ENCODE data around the gene USP13. TPM values are rescaled to one million over a fixed set of nuclear protein-coding genes. Genes with fewer than 3 reads are reported as not detected.

The USP13 gene
- total and polyA plus RNA-seq, 2 of the 13 experiments (the other 11 are each of a cell fraction or from before 2014, with no cell fraction given), result 15.9 to 36.7 TPM

- TF ChIP-seq ZBTB38 (CRISPR knock-in tag; IDR thresholded peaks at IDR 0.05) (peak; percentile 47; the same call in 1 of the 2 replicates), ZNF282 (IDR thresholded peaks at IDR 0.05; ENCODE audit: partially characterized antibody) (no peak), ZBTB46 (CRISPR knock-in tag; IDR thresholded peaks at IDR 0.05; ENCODE audit: borderline replicate concordance) (no peak), THAP11 (CRISPR knock-in tag; IDR thresholded peaks at IDR 0.05) (0 out of 2 replicates have a peak, but pooled peaks have one; percentile 24), ZBTB3 (CRISPR knock-in tag; IDR thresholded peaks at IDR 0.05; ENCODE audit: borderline replicate concordance, low read depth) (no peak), KLF15 (CRISPR knock-in tag; IDR thresholded peaks at IDR 0.05; ENCODE audit: borderline replicate concordance) (no peak), KLF9 (CRISPR knock-in tag; IDR thresholded peaks at IDR 0.05; ENCODE audit: low read depth) (no peak), CREM (IDR thresholded peaks at IDR 0.05) (peak; percentile 47; the same call in 1 of the 2 replicates), CREM (CRISPR knock-in tag; IDR thresholded peaks at IDR 0.05) (no peak), ZNF609 (CRISPR knock-in tag; IDR thresholded peaks at IDR 0.05; ENCODE audit: borderline replicate concordance) (no peak), ZNF33A (CRISPR knock-in tag; IDR thresholded peaks at IDR 0.05; ENCODE audit: borderline replicate concordance) (no peak), SRSF4 (IDR thresholded peaks at IDR 0.05; ENCODE audit: low read depth, low read length, poor library complexity, severe bottlenecking) (no peak), ZC3H4 (CRISPR knock-in tag; IDR thresholded peaks at IDR 0.05; ENCODE audit: borderline replicate concordance) (no peak), ZBTB42 (CRISPR knock-in tag; IDR thresholded peaks at IDR 0.05) (no peak), ZNF326 (CRISPR knock-in tag; IDR thresholded peaks at IDR 0.05; ENCODE audit: borderline replicate concordance) (no peak), HDAC1 (CRISPR knock-in tag; IDR thresholded peaks at IDR 0.05) (peak; percentile 83), SAP130 (CRISPR knock-in tag; IDR thresholded peaks at IDR 0.05; ENCODE audit: low read depth) (peak; percentile 95), ZNF749 (CRISPR knock-in tag; IDR thresholded peaks at IDR 0.05; ENCODE audit: borderline replicate concordance) (no peak), KLF6 (CRISPR knock-in tag; IDR thresholded peaks at IDR 0.05) (no peak), ZNF382 (CRISPR knock-in tag; IDR thresholded peaks at IDR 0.05; ENCODE audit: borderline replicate concordance) (no peak), KDM1A (CRISPR knock-in tag; IDR thresholded peaks at IDR 0.05) (no peak), ZNF773 (CRISPR knock-in tag; IDR thresholded peaks at IDR 0.05; ENCODE audit: borderline replicate concordance) (no peak), XRCC5 (optimal IDR thresholded peaks at IDR 0.05; ENCODE audit: low read length) (peak; percentile 67), ZNF740 (CRISPR knock-in tag; IDR thresholded peaks at IDR 0.05) (no peak), MAFF (IDR thresholded peaks at IDR 0.05; ENCODE audit: low read depth, low read length) (no peak), RBAK (CRISPR knock-in tag; IDR thresholded peaks at IDR 0.05) (no peak)
Measured at GRCh38 chr3:179732661-179733348, 80.0 kb downstream of the USP13 start (continued).

All from HepG2 (cell line).